ENCODE measurements around the gene PCDHGB5.
"Not testable (repeated sequence)": the region's sequence is repeated elsewhere in the genome, so short reads cannot be mapped to it uniquely, and the experiment has no call there.

DNA sequence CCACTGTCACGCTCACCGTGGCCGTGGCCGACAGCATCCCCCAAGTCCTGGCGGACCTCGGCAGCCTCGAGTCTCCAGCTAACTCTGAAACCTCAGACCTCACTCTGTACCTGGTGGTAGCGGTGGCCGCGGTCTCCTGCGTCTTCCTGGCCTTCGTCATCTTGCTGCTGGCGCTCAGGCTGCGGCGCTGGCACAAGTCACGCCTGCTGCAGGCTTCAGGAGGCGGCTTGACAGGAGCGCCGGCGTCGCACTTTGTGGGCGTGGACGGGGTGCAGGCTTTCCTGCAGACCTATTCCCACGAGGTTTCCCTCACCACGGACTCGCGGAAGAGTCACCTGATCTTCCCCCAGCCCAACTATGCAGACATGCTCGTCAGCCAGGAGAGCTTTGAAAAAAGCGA is 35.0 kb downstream of the PCDHGB5 start:
- not testable (repeated sequence) for TF ChIP-seq POLR2A, POLR2AphosphoS5 (IDR thresholded peaks at IDR 0.05; ENCODE audit: low read depth, low read length)
